ENCODE measurements around the gene ZNF496.

The ZNF496 gene

GRCh38 chr1:247326411-247327130, 5.1 kb downstream of the ZNF496 start:
- no peak for DNase-seq

- no peak for DNase-seq
These were observed 6.7 kb downstream of the ZNF496 start for GRCh38 chr1:247324923-247325322.

- no peak for DNase-seq
These were observed 7.4 kb downstream of the ZNF496 start for GRCh38 chr1:247324204-247324787.

- DNase-seq = no peak
These were observed 8.6 kb downstream of the ZNF496 start for GRCh38 chr1:247322849-247323586.

- no peak for DNase-seq
These were observed 9.2 kb downstream of the ZNF496 start for GRCh38 chr1:247322442-247322841.

- DNase-seq = no peak
These were observed 14.0 kb downstream of the ZNF496 start for GRCh38 chr1:247317702-247318101.

GRCh38 chr1:247316590-247317197, 15.0 kb downstream of the ZNF496 start:
- DNase-seq = no peak

GRCh38 chr1:247304031-247304430, 27.6 kb downstream of the ZNF496 start:
- DNase-seq = no peak

GRCh38 chr1:247303216-247303615, 28.5 kb downstream of the ZNF496 start:
- DNase-seq = no peak

GRCh38 chr1:247301176-247301540, 30.5 kb downstream of the ZNF496 start:
- no peak for DNase-seq

- no peak for DNase-seq
These were observed 31.0 kb downstream of the ZNF496 start for GRCh38 chr1:247300491-247301175.

GRCh38 chr1:247299723-247300381, 31.8 kb downstream of the ZNF496 start:
- DNase-seq = no peak

GRCh38 chr1:247298701-247299100, 33.0 kb downstream of the ZNF496 start:
- no peak for DNase-seq

- no peak for DNase-seq
These were observed 33.6 kb downstream of the ZNF496 start for GRCh38 chr1:247298124-247298481.

GRCh38 chr1:247297263-247298123, 34.2 kb downstream of the ZNF496 start:
- no peak for DNase-seq

GRCh38 chr1:247296599-247297180, 35.0 kb downstream of the ZNF496 start:
- DNase-seq = no peak

- no peak for DNase-seq
These were observed 35.9 kb downstream of the ZNF496 start for GRCh38 chr1:247295746-247296145.

- no peak for DNase-seq
These were observed 36.4 kb downstream of the ZNF496 start for GRCh38 chr1:247295274-247295684.

GRCh38 chr1:247294282-247294681, 37.4 kb downstream of the ZNF496 start:
- DNase-seq = no peak

GRCh38 chr1:247293047-247293446, 38.6 kb downstream of the ZNF496 start:
- DNase-seq = no peak
